K562 (cell line): ENCODE data around the gene NDP. TPM values are rescaled to one million over a fixed set of nuclear protein-coding genes. Genes with fewer than 3 reads are reported as not detected.

ENCODE experiments used
- ATAC-seq: fragments of 200-7000 bp; cut with Tn5 transposase; 3 replicates; pipeline ENCODE4 v1.9.1; 2020; ENCODE audit warnings: moderate library complexity
- BruUV-seq: library from RNA; stranded (reverse); fragments of 400-500 nt; replicated peaks from 2 replicates; lab custom pipeline; 2021; lab: Mats Ljungman, UMichigan
- CTCF ChIA-PET: fragments of 300-600 bp; formaldehyde crosslinking; extraction: SDS; loops from one replicate; lab custom pipeline; 2021; ENCODE audit warnings: low intra/inter-chr PET ratio; lab: Yijun Ruan, JAX
- POLR2A ChIA-PET: fragments of 300-600, 350-650 bp; sonication (Branson Sonifier 250); formaldehyde crosslinking; extraction: SDS; loops from one replicate; lab custom pipeline; 2021; ENCODE audit warnings: antibody characterized with exemption, inconsistent platforms; lab: Yijun Ruan, JAX
- DNase-seq, 4 experiments: peaks; one replicate each; pipeline versions ENCODE4 v3.0.0 to v3.0.0-alpha.2; 2011 to 2018; ENCODE audit warnings: low spot score in 3 of 4, mixed read lengths in 3 of 4; ENCODE audit errors: extremely low read depth in 1 of 4
- FAIRE-seq: peaks from 2 replicates; lab custom pipeline; 2011; peaks lifted over from hg19 to GRCh38; lab: Jason Lieb, UNC
- H2AFZ ChIP-seq: 2 replicates; pipeline ENCODE4 v1.6.0; 2011; ENCODE audit warnings: low read depth, low read length, control low read depth, inconsistent platforms
- H3K27ac ChIP-seq: fragments of 200-600 bp; 3 replicates; pipeline ENCODE4 v1.8.0; 2011; ENCODE audit warnings: low read depth, mild to moderate bottlenecking, control low read depth, inconsistent platforms, low read length, moderate library complexity, mixed read lengths; ENCODE audit errors: extremely low read depth
- H3K27me3 ChIP-seq, 2 experiments: fragments of 300-600 bp in 1 of 2; 2 replicates in 1 of 2; 3 replicates in 1 of 2; pipeline versions ENCODE4 v1.6.0 to v1.8.0; 2011; ENCODE audit warnings: inconsistent platforms in 2 of 2, low read length in 2 of 2, mild to moderate bottlenecking in 1 of 2, mixed read lengths in 1 of 2, moderate library complexity in 1 of 2; ENCODE audit not compliant: control insufficient read depth in 2 of 2, insufficient read depth in 2 of 2
- H3K36me3 ChIP-seq: fragments of 300-600 bp; 3 replicates; pipeline ENCODE4 v1.8.0; 2011; ENCODE audit warnings: mild to moderate bottlenecking, low read length, inconsistent platforms; ENCODE audit not compliant: control insufficient read depth, insufficient read depth
- H3K4me1 ChIP-seq, 2 experiments: fragments of 200-600 bp in 1 of 2; replicated peaks in 1 of 2; 2 replicates in 1 of 2; 3 replicates in 1 of 2; pipeline versions ENCODE4 v1.5.1 to v1.8.0; 2011; ENCODE audit warnings: inconsistent platforms in 2 of 2, low read length in 2 of 2, mild to moderate bottlenecking in 1 of 2, mixed read lengths in 1 of 2, moderate library complexity in 1 of 2; ENCODE audit not compliant: control insufficient read depth in 2 of 2, insufficient read depth in 2 of 2
- H3K4me2 ChIP-seq: 2 replicates; pipeline ENCODE4 v1.6.1; 2011; ENCODE audit warnings: low read length, control low read depth, inconsistent platforms, mixed read lengths; ENCODE audit not compliant: insufficient read depth
- H3K4me3 ChIP-seq: fragments of 200-600 bp; sonication (generic), shearing (Covaris generic); 2 replicates; pipeline ENCODE4 v1.5.1; 2016; ENCODE audit warnings: control low read depth, inconsistent platforms
- H3K79me2 ChIP-seq: fragments of 200-600 bp; 3 replicates; pipeline ENCODE4 v1.8.0; 2011; ENCODE audit warnings: low read length, inconsistent platforms; ENCODE audit not compliant: control insufficient read depth, insufficient read depth
- H3K9ac ChIP-seq, 2 experiments: 2 replicates each; pipeline versions ENCODE4 v1.6.0 to v1.6.1; 2011; ENCODE audit warnings: low read depth in 2 of 2, low read length in 2 of 2, control low read depth in 1 of 2, inconsistent platforms in 1 of 2, mild to moderate bottlenecking in 1 of 2, mixed read lengths in 1 of 2; ENCODE audit not compliant: insufficient read depth in 1 of 2
- H3K9me1 ChIP-seq: one replicate; pipeline ENCODE4 v1.6.0; 2011; ENCODE audit warnings: inconsistent platforms, mild to moderate bottlenecking, low read length, moderate library complexity; ENCODE audit not compliant: control insufficient read depth, insufficient read depth
- H3K9me3 ChIP-seq: replicated peaks from 2 replicates; pipeline ENCODE4 v1.5.1; 2011; ENCODE audit warnings: low read depth, low read length, inconsistent platforms; ENCODE audit not compliant: control insufficient read depth, insufficient read depth
- H4K20me1 ChIP-seq: replicated peaks from 2 replicates; pipeline ENCODE4 v1.6.1; 2011; ENCODE audit warnings: low read length, inconsistent platforms, mixed read lengths; ENCODE audit not compliant: control insufficient read depth, insufficient read depth
- DPF2 ChIP-seq: fragments of 450-650 bp; IDR thresholded peaks from 2 replicates; pipeline ENCODE4 v1.6.1; 2016
- EP300 ChIP-seq: IDR thresholded peaks from 2 replicates; pipeline ENCODE4 v1.6.1; 2012; ENCODE audit warnings: low read length, improper control_type of control experiment
- GABPA ChIP-seq: fragments of 200-800 bp; sonication (Bioruptor generic); conservative IDR thresholded peaks from 2 replicates; pipeline ENCODE4 v1.6.1; 2016; ENCODE audit warnings: low read depth, missing genetic modification characterization, missing compliant biosample characterization
- HOMEZ ChIP-seq: fragments of 250-450 bp; sonication (Bioruptor Pico); IDR thresholded peaks from 2 replicates; pipeline ENCODE4 v1.4.0; 2020; ENCODE audit warnings: mild to moderate bottlenecking, moderate library complexity
- MTA3 ChIP-seq: fragments of 450-650 bp; formaldehyde crosslinking; IDR thresholded peaks from 2 replicates; pipeline ENCODE4 v1.6.1; 2017; ENCODE audit warnings: mild to moderate bottlenecking, borderline replicate concordance
- PURB ChIP-seq: sonication (generic); formaldehyde crosslinking; IDR thresholded peaks from 2 replicates; pipeline ENCODE4 v1.9.0; 2021; ENCODE audit warnings: low read depth, mild to moderate bottlenecking, missing genetic modification reagents
- ZBTB33 ChIP-seq: sonication (generic); formaldehyde crosslinking; IDR thresholded peaks from 2 replicates; pipeline ENCODE4 v1.8.1; 2023; ENCODE audit warnings: mild to moderate bottlenecking, missing genetic modification reagents
- ZNF277 ChIP-seq: fragments of 250-450 bp; sonication (Bioruptor Pico); IDR thresholded peaks from 2 replicates; pipeline ENCODE4 v1.8.0; 2022; ENCODE audit warnings: inconsistent platforms, mild to moderate bottlenecking, moderate library complexity, borderline replicate concordance
- ZNF436 ChIP-seq: fragments of 250-450, 450-650 bp; sonication (Bioruptor Pico); formaldehyde crosslinking; IDR thresholded peaks from 2 replicates; pipeline ENCODE4 v1.7.0; 2020; ENCODE audit warnings: mild to moderate bottlenecking
- WGBS: fragments of 100-300 bp; shearing (Covaris generic); methylation state at CpG from one replicate; pipeline ENCODE4 v1.1.6; 2016; ENCODE audit warnings: low coverage, mixed read lengths; ENCODE audit not compliant: insufficient coverage; ENCODE audit errors: missing lambda C conversion rate; 5-methylcytosine and 5-hydroxymethylcytosine counted together
- in situ Hi-C: fragments of 300-500 bp; cut with MboI; formaldehyde crosslinking; loops from 4 replicates; pipeline ENCODE4 v1.15.0; 2018; ENCODE audit warnings: inconsistent platforms, mixed read lengths
- intact Hi-C: fragments of 100-400 bp; cut with micrococcal nuclease; formaldehyde crosslinking; loops from 2 replicates; pipeline ENCODE4 v1.14.2; 2022
- polyA plus RNA-seq, 8 experiments: library from polyadenylated mRNA; depleted of rRNA in 4 of 8; stranded (reverse) in 5 of 8; unstranded in 3 of 8; fragments of >200 nt; fragmentation: Nextera tagmentation in 2 of 8; fragmentation: Illumina TruSeq in 1 of 8; extraction: Ambion mirVana in 2 of 8; extraction: Trizol in 1 of 8; gene quantifications; 2 replicates each; pipeline versions ENCODE4 v1.2.1 to v1.2.3, GENCODE V29; 2011 to 2014; ENCODE audit warnings: inconsistent platforms in 1 of 8, missing spikeins in 1 of 8
- total RNA-seq, 7 experiments: library from RNA; depleted of rRNA in 6 of 7; stranded (reverse); fragments of >200 nt in 6 of 7; fragmentation: Illumina TruSeq in 2 of 7; extraction: Trizol in 2 of 7; gene quantifications; 2 replicates each; pipeline versions ENCODE4 v1.2.1 to v1.2.3, GENCODE V29; 2011 to 2021; ENCODE audit warnings: low replicate concordance in 1 of 7
- TF ChIP-seq, protein P1 (sequence below): sonication (generic); formaldehyde crosslinking; IDR thresholded peaks from 2 replicates; pipeline ENCODE4 v1.8.0; 2022; ENCODE audit warnings: mild to moderate bottlenecking, missing genetic modification reagents
- TF ChIP-seq, protein P2 (sequence below): IDR thresholded peaks from 2 replicates; pipeline ENCODE4 v1.6.1; 2016; ENCODE audit warnings: missing genetic modification characterization, missing compliant biosample characterization

NDP gene
- total and polyA plus RNA-seq, 9 of the 15 experiments (the other 6 are each of a cell fraction or from before 2014, with no cell fraction given) = not detected

DNA sequence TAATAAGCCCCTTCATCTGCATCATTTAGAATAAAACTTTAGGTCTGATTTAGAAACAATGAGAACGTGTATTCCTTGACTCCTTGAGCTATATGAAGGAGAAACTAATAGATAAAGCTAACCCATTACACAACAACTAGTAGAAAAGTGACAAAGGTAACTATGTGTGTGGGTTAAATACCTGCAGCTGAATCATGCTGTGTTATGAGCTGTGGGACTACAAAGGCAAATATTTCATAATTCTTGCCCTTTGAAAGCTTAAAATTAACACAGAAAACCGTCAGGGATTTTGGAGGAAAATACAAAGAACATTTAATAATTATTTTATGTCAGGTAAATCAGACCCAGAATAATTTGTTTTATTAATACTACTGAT, 898 bp upstream of the NDP start (continued):
- no peak for TF ChIP-seq ZNF277 (CRISPR knock-in tag)
- no peak for TF ChIP-seq GABPA (tag)
- TF ChIP-seq, protein P1, sequence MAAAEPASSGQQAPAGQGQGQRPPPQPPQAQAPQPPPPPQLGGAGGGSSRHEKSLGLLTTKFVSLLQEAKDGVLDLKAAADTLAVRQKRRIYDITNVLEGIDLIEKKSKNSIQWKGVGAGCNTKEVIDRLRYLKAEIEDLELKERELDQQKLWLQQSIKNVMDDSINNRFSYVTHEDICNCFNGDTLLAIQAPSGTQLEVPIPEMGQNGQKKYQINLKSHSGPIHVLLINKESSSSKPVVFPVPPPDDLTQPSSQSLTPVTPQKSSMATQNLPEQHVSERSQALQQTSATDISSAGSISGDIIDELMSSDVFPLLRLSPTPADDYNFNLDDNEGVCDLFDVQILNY (CRISPR knock-in tag) = no peak
- TF ChIP-seq MTA3 = no peak

GRCh38 chrX:43971966-43972961, 926 bp downstream of the NDP start:
- FAIRE-seq = no peak
- intact Hi-C loops = no loop called here
- no peak for ATAC-seq
- no peak for TF ChIP-seq HOMEZ (CRISPR knock-in tag)
- TF ChIP-seq ZBTB33 (CRISPR knock-in tag) = no peak
- TF ChIP-seq EP300 = no peak
- no peak for TF ChIP-seq ZNF436 (CRISPR knock-in tag)
- TF ChIP-seq PURB (CRISPR knock-in tag) = no peak
- TF ChIP-seq, protein P2, sequence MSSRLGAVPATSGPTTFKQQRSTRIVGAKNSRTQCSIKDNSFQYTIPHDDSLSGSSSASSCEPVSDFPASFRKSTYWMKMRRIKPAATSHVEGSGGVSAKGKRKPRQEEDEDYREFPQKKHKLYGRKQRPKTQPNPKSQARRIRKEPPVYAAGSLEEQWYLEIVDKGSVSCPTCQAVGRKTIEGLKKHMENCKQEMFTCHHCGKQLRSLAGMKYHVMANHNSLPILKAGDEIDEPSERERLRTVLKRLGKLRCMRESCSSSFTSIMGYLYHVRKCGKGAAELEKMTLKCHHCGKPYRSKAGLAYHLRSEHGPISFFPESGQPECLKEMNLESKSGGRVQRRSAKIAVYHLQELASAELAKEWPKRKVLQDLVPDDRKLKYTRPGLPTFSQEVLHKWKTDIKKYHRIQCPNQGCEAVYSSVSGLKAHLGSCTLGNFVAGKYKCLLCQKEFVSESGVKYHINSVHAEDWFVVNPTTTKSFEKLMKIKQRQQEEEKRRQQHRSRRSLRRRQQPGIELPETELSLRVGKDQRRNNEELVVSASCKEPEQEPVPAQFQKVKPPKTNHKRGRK (tag) = no peak
- TF ChIP-seq DPF2 = no peak

More at GRCh38 chrX:43971966-43972961, 926 bp downstream of the NDP start:
- H3K27ac ChIP-seq = no peak overlapping the region
- no peaks in the 10 kb centered on the region for H3K36me3 ChIP-seq
- H2AFZ ChIP-seq = no peak overlapping the region
- H3K79me2 ChIP-seq = no peaks in the 10 kb centered on the region
- no peak for DNase-seq
- no peak overlapping the region for H3K9ac ChIP-seq
- BruUV-seq = no TSS peak
- H4K20me1 ChIP-seq = no peaks in the 10 kb centered on the region
- in situ Hi-C loops = loop anchor here (25.0 kb wide), 1 partner anchor 1090 kb away; no protein-coding TSS in a partner anchor
- H3K9me1 ChIP-seq = no peaks in the 10 kb centered on the region
- H3K9me3 ChIP-seq = no peaks in the 10 kb centered on the region
- H3K4me1 ChIP-seq = no peaks in the 10 kb centered on the region
- CTCF ChIA-PET = interaction anchor here (0.7 kb wide), 1 partner anchor 14 kb away, joined by 3 read pairs; no protein-coding TSS in a partner anchor
- no peak overlapping the region for H3K4me2 ChIP-seq
- no peak overlapping the region for H3K4me3 ChIP-seq
- POLR2A ChIA-PET = no interaction called here
- 2% methylated on average over 19 of the region's 19 CpGs for WGBS
- peaks cover 3 to 22% of the 10 kb centered on the region in 2 experiments; a peak in 4 of 5 replicates for H3K27me3 ChIP-seq
